ES-I3 (cell line): ENCODE results near the gene DLST.

Experiments
- H3K36me3 ChIP-seq: 2 replicates; pipeline ENCODE4 v1.6.1; 2013; ENCODE audit warnings: mild to moderate bottlenecking, low read length, control low read depth, moderate library complexity; ENCODE audit not compliant: insufficient read depth
- H3K4me1 ChIP-seq: 2 replicates; pipeline ENCODE4 v1.6.1; 2013; ENCODE audit warnings: mild to moderate bottlenecking, control low read depth, low read length; ENCODE audit not compliant: insufficient read depth
- H3K9ac ChIP-seq: 2 replicates; pipeline ENCODE4 v1.6.1; 2013; ENCODE audit warnings: low read depth, mild to moderate bottlenecking, low read length, moderate library complexity
- H3K9me3 ChIP-seq: 2 replicates; pipeline ENCODE4 v1.6.1; 2013; ENCODE audit warnings: mild to moderate bottlenecking, low read length, moderate library complexity; ENCODE audit not compliant: control insufficient read depth, insufficient read depth

DLST gene

DNA sequence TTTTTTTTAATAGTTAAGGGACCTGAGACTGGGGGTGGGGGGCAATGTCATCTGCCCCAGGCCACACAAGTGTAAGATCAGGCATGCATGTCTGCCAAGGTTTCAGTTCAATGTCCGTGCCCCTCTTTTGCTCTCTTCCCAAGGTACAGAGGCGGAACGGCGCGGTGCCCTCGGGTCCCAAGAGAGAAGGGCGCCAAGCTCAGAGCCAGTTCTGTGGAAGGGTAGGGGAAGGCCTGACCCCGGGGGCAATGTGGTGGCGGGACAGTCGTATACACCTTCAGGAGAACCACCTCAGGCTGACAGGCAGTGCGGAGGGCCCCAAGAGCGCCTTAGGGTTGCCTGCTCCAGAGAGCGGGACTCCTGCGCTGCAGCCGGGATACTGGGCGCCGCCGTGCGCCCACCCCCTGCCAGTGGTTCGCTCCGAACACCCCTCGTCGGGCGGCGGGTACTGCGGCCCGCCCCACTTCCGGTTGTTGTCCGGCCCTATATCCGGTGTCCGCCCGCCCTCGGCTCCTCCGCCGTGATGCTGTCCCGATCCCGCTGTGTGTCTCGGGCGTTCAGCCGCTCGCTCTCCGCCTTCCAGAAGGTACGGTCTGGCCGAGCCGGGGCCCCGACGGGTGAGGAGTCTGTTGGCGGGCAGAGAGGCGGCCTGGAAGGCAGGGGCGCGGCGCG lies at the start of gene DLST:
DLST (plus strand) TSS at position 486 of the 672 bp plus-strand sequence; CDS start at position 524, 38 bp downstream.
- Histone ChIP-seq H3K9ac (peak within 1 kb of the TSS; percentile 59), H3K36me3 (no peaks in the 10 kb centered on the region; the same call in 1 of the 2 replicates)

DNA sequence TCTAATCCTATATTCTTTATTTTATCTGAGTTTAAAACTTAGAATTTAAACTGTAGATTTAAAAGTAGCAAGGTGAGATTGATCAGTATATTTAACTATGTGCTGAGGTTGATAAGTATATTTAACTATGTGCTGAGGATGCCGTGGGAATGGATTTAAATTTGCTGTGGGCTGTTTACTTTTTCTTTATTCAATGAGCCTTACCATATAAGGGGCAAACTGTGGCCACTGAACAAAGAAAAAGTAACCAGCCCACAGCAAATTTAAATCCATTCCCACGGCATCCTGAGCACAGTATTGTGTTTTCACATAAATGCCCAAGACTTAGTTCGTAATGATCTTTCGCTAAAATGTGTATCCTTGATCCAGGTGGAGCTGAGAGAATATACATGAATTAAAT lies 48.9 kb upstream of the DLST start:
- H3K36me3 ChIP-seq = peaks cover 32% of the 10 kb centered on the region

More for the DNA sequence above, at the start of gene DLST:
- H3K4me1 ChIP-seq = peaks cover 24% of the 10 kb centered on the region
- no peaks in the 10 kb centered on the region for H3K9me3 ChIP-seq

GRCh38 chr14:74834692-74835392 lies 46.9 kb upstream of the DLST start:
- H3K4me1 ChIP-seq = no peaks in the 10 kb centered on the region
- no peaks in the 10 kb centered on the region for H3K9me3 ChIP-seq
- peaks cover 22% of the 10 kb centered on the region for H3K36me3 ChIP-seq
- no peak overlapping the region for H3K9ac ChIP-seq

More for the DNA sequence above, 48.9 kb upstream of the DLST start:
- H3K4me1 ChIP-seq = no peaks in the 10 kb centered on the region
- H3K9ac ChIP-seq = no peak overlapping the region
- H3K9me3 ChIP-seq = no peaks in the 10 kb centered on the region

DNA sequence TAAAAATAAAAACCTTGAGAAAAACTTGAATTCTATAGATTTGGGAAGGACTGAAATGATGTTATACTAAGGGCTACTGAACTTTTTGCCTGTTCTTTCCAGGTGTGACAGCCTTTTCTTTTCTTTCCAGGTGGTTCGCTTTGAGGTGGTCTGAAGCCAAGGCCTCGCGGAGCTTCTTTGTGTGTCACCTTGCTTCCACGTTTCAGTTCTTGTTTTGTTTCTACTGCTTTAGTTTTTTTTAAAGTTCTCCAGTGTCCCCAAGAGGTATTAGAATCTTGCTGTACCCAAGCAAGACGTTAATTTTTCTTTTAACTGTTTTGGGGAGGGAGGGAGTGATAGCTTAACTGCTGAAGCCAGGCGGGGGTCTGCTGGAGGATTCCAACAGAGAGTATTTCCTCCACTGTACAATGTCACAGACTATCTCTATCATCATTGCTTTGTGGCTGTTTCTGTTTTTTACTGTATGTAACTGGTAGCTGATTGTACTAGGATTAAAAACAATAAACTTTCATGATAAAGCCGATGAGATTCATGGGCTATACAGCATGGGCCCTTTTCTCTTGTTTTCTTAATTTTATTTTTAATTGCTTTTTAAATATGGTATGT lies 46.0 kb upstream of the DLST start:
- H3K36me3 ChIP-seq = peaks cover 17% of the 10 kb centered on the region
- H3K4me1 ChIP-seq = no peaks in the 10 kb centered on the region
- no peak overlapping the region for H3K9ac ChIP-seq
- no peaks in the 10 kb centered on the region for H3K9me3 ChIP-seq

GRCh38 chr14:74836251-74836960 lies 45.3 kb upstream of the DLST start:
- no peaks in the 10 kb centered on the region for H3K4me1 ChIP-seq
- H3K9me3 ChIP-seq = no peaks in the 10 kb centered on the region
- H3K9ac ChIP-seq = no peak overlapping the region
- peaks cover 10% of the 10 kb centered on the region; the same call in 1 of the 2 replicates for H3K36me3 ChIP-seq

DNA sequence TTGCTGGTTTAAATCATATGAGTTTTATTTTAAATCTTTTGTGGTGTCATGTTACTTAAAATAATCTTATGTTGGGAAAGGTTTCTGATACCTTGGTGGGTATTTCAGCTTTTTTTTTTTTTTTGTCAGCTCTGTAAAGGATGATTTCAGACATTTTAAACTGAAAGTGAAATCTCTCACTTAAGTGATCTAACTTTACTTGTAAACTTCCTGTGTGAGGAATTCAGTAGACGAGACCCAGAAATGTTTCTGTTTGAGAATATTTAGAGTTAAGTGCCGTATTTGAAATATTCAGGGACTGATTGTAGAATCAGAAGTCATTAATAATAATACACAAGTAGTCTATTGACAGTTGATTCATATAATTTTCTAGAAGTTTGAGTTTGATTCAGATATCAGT lies 43.5 kb upstream of the DLST start:
- Histone ChIP-seq H3K9ac (no peak overlapping the region), H3K4me1 (no peaks in the 10 kb centered on the region), H3K36me3 (peaks cover 8% of the 10 kb centered on the region; the same call in 1 of the 2 replicates), H3K9me3 (no peaks in the 10 kb centered on the region)

DNA sequence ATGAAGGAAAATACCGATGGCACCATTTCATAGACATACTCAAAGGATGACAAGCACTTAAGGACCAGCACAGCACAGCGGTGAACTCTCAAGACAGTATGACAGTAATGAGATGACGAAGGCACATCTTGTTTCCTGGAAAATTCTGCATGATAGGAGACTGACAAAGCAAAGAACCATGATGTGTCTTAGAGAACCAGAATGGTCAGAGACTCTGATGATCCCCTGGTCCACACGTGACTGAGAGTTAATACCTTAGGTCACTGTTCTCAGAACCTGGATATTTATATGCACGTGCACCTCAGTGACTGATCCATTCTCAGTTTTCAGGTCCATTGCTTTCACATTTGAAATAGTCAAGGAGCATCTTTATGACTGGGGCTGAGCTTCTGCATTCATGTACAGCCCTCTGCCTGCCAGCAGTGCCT lies 41.1 kb upstream of the DLST start:
- Histone ChIP-seq H3K9me3 (no peaks in the 10 kb centered on the region), H3K9ac (no peak overlapping the region), H3K36me3 (peaks cover 5% of the 10 kb centered on the region; the same call in 1 of the 2 replicates), H3K4me1 (no peaks in the 10 kb centered on the region)

DNA sequence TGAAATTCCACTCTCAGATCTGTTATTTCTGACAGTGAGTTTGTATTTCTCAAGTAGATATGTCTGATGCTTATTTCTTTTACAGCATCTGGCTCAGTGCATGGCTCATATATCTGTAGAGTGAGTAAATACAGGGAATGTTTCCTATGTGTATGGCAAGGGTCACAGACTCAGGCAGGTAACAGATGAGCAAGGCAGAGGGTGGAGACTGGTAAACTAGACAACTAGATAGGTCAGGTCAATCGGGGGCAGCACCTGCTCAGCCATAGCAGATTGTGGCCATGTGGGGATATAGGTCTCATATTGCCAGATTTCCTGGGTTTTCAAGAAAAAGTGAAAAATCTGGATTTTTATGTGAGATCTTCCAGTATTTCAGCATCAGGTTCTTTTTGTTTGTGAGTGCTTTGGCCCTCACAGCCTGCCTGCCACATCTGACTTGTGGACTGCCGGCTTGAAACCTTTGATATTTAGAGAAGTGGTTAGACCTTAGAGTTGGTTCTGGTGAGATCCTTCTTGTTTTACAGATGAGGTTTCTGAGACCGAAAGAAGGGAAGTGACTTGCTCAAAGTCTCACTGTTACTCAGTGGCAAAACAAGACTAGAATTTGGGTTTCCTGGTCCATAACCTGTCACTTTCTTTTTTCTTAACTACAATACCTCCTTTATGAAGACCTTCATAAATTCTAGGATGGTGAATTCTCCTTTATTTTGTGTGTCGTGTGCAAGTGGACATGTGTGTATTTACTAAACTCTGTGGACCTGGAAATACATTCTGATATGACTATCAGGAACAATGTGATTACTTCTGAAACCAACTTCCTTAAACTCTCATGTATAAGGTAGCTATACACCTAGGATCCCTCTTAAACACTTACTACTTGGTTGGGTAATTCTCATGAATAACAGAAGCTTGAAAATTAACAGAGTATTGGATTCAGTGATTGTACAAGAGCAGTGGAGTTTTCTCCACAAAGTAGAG lies 40.2 kb upstream of the DLST start:
- H3K9me3 ChIP-seq = no peaks in the 10 kb centered on the region
- no peaks in the 10 kb centered on the region for H3K4me1 ChIP-seq
- H3K36me3 ChIP-seq = no peaks in the 10 kb centered on the region; the same call in 1 of the 2 replicates
- no peak overlapping the region for H3K9ac ChIP-seq

GRCh38 chr14:74843653-74844052 lies 38.1 kb upstream of the DLST start:
- Histone ChIP-seq H3K9me3 (no peaks in the 10 kb centered on the region), H3K36me3 (no peaks in the 10 kb centered on the region; the same call in 1 of the 2 replicates), H3K4me1 (no peaks in the 10 kb centered on the region), H3K9ac (no peak overlapping the region)

DNA sequence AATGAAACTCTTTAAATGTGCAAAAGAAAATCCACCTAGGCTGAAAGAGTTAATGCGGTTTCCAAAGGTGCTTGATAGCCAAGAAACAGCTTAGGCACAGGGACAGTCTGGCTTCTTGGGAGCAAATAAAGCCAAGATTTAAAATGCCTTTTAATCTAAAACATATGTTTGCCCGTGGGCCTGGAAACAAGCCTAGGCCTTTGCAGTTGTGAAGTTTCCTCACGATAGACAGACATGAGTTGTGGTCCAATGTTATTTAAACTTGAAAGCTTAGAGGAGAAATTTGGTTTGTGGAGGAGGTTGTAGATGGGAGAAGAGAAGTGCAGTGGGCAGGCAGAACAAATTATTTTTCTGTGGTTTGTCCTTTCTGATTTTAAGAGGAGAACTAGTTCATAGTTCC lies 35.5 kb upstream of the DLST start:
- H3K36me3 ChIP-seq = no peaks in the 10 kb centered on the region
- no peak overlapping the region for H3K9ac ChIP-seq
- H3K4me1 ChIP-seq = no peaks in the 10 kb centered on the region
- no peaks in the 10 kb centered on the region for H3K9me3 ChIP-seq

- no peak overlapping the region for H3K9ac ChIP-seq
- no peaks in the 10 kb centered on the region for H3K36me3 ChIP-seq
Observed at GRCh38 chr14:74846968-74847665, 34.6 kb upstream of the DLST start.

DNA sequence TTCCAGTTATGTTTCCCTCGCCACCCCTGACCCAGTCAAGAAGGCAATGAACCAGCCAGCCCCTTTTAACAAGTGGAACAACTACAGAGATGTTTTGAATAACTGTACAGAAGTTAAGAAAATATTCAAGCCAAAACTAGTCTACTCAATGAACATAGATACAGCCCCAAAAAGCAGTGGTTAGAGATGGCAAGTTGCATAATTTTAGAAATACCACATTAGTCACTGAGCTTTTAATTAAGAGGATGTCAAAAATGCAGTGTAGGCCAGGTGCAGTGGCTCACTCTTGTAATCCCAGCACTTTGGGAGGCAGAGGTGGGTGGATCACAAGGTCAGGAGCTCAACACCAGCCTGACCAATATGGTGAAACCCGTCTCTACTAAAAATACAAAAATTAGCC lies 32.9 kb upstream of the DLST start:
- H3K9me3 ChIP-seq = no peaks in the 10 kb centered on the region
- no peaks in the 10 kb centered on the region for H3K4me1 ChIP-seq
- no peak overlapping the region for H3K9ac ChIP-seq
- H3K36me3 ChIP-seq = no peaks in the 10 kb centered on the region

More at GRCh38 chr14:74846968-74847665, 34.6 kb upstream of the DLST start:
- no peaks in the 10 kb centered on the region for H3K9me3 ChIP-seq
- no peaks in the 10 kb centered on the region for H3K4me1 ChIP-seq

- H3K4me1 ChIP-seq = no peaks in the 10 kb centered on the region
- no peaks in the 10 kb centered on the region for H3K9me3 ChIP-seq
- H3K9ac ChIP-seq = no peak overlapping the region
- H3K36me3 ChIP-seq = no peaks in the 10 kb centered on the region
Observed at GRCh38 chr14:74852922-74853530, 28.7 kb upstream of the DLST start.
